ENCODE results near the gene RGS11.

Gene RGS11

DNA sequence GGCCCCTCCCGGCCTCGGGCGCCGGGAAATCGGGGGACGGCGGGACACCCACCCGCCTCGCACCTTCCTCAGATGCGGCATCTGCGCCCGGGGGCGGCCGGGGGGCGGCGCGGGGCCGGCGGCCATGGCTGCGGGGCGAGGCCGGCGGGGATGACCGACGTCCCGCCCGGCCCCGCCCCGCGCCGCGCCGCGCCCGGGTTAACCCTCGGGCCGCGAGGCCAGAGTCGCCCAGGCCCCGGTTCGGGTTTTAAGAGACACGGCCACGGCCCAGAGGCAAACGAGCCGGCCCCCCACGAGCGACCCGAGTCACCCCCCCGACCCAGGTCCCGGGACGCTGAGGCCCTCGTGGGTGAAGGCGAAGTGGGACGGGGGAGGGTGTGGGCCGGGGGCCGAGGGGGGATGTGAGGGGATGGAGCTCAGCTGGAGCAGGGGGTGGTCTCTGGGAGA is at the start of gene RGS11:
Gene RGS11 (minus strand): TSS at position 159 of the 447 bp plus-strand sequence. CDS start 33 bp downstream, at position 126.
- no peak for DNase-seq

DNA sequence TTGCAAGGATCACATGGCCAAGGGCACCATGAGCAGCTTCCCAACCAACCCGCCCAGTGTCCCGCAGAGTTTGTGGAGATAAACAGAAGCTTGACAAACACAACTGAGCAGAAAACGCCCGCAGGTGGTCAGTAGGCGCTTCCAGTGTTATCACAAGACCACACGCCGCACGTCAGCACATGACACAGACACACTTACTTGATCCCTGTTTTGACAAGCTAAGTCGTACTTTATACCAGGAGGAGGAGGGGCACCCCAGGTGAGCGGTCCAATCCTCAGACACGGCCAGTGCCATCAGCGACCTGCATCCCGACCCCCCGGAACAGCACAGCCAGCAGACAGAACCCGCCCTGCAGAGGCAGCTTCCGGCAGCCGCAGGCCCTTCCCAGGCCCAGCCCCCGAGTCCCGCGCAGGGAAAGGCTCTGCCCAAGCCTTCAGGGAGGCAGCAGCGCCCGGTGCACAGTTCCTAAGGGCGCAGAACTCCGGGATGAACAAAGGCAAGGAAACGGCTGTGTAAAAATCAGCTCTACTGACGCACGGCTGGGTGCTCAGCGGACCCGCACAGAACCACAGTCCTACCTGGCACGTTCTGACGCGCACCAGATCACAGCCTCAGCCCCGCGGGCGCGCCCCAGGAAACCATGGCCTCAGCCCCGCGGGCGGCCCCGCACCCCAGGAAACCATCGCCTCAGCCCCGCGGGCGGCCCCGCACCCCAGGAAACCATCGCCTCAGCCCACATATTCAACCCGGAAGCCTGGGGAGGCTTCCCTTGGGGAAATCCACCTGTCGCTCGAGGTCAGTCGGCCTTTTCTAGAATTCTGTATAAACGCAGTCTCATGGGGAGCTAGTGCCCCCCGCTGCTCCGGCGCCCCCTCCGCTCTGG is 48.9 kb upstream of the RGS11 start:
- peak; percentile 76 for DNase-seq

DNA sequence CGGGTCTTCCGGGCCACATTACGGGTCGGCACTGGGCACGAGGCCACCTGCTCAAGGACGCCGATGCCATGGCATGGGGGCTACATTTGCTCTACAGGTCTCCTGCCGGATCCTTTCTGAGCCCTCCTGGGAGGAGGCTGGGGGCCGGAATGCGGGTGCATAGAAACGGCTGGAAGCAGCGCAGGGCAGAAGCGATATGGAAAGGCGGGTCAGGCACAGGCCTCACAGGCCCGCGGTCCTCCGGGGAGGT is 48.4 kb upstream of the RGS11 start:
- DNase-seq, result no peak

DNA sequence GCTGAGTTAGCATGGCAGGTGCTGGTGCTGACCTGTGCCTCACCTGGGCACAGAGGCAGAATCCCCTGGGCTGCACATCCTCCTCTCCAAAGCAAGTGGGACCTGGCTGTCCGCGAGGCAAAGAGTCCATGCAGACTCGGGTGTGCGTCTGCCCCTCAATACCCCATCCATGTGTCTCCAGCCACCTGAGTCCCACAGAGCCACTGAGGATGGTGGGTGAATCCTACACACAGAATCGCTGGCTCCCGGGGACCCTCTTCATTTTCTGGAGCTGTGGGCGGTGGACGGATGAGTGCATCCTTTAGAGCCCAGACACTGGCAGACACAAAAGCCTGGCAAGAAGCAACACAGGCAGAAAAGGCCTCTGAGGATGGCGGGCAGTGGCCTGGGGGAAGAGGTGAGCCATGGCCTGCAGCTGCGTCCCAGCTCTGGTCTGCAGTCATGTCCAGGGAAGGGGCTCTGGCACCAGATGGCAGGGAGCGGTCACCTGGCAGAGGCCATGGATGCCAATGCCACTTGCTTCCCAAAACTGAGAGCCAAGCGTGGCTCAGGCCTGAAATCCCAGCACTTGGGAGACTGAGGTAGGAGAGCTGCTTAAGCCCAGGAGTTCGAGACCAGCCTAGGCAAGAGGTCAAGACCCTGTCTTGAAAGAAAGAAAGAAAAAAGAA is 46.9 kb upstream of the RGS11 start:
- no peak for DNase-seq

DNA sequence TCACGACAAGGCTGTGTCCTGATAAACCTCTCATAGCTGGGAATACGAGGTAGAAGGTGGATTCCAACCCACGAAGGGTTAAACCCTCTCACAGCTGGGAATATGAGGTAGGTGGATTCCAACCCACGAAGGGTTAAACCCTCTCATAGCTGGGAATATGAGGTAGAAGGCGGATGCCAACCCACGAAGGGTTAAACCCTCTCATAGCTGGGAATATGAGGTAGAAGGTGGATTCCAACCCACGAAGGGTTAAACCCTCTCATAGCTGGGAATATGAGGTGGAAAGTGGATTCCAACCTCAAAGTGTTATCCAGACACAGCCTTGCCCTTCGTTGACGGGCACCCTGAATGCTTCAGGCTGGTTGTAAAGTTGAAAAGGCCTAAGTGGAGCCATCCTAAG is 45.8 kb upstream of the RGS11 start:
- DNase-seq, result no peak

DNA sequence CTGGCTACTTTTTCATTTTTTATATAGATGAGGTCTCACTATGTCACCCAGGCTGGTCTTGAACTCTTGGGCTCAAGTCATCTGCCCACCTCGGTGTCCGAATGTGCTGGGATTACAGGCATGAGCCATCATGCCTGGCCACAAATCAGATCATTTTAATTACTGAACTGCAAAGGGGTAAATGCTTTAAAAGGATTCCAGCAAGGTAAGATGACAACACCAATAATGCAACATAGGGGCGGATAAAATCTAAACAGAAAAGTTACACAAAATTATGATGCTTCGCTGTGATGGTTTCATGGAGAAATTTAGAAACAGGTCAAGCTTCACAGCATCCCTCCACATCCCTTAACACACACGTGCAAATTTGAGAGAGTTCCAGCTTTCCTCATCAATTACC is 44.5 kb upstream of the RGS11 start:
- DNase-seq, result no peak

DNA sequence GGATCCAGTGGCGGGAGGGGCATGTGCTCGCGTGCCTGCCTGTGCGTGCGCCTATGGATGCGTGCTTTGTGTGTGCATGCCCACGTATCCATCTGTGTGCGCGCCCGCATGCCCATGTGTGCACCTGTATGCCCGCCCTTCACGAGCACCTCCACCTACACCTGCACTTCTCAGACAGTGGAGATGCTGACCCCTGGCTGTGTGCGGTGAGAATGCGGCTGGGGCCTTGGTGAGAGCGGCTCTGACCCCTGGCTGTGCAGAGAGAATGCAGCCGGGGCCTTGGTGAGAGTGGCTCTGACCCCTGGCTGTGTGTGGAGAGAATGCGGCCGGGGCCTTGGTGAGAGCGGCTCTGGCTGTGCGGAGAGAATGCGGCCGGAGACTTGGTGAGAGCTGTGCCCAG is 42.9 kb upstream of the RGS11 start:
- no peak for DNase-seq

DNA sequence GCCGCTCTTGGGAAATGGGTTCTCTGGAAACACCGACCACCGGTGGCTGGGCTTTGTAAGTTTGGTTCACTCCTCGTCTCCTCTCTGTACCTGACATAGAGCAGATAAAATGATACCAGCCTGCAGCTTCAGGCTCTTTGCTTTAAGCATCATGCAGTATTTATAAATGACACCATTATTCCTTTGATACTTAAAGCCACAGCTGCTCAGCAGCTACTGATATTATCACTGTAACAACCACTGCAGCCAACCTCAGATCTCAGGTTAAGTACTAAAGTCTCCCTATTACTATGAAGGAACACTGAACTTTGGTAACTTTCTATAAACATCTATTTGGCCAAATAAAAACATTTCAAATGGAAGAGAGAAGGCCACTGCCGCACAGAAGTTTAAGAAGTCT is 41.8 kb upstream of the RGS11 start:
- DNase-seq, result no peak

DNA sequence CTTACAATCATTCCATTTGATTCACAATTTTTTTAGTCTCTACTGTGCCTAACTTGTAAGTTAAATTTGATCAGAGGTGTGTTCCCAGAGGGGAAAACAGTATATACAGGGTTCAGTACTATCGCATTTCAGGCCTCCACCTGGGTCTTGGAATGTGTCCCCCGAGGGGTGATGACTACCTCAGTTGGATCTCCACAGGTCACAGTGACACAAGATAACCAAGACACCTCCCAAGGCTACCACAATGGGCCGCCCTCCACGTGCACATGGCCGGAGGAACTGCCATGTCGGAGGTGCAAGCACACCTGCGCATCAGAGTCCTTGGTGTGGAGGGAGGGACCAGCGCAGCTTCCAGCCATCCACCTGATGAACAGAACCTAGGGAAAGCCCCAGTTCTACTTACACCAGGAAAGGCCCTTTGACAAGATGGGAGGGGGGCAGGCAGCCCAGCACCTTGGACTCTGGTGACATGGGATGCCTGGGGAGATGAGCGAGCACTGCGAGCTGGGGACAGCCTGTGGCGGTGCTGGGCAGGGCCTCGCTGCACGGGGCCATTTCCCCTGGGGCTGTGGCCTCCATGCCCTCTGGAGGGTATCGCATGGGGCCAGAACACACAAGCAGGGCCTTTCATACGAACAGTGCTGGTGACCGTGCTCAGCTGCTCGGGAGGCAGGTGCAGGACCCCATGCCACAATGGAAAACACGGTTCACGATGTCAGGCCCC is 41.2 kb upstream of the RGS11 start:
- DNase-seq, result no peak

DNA sequence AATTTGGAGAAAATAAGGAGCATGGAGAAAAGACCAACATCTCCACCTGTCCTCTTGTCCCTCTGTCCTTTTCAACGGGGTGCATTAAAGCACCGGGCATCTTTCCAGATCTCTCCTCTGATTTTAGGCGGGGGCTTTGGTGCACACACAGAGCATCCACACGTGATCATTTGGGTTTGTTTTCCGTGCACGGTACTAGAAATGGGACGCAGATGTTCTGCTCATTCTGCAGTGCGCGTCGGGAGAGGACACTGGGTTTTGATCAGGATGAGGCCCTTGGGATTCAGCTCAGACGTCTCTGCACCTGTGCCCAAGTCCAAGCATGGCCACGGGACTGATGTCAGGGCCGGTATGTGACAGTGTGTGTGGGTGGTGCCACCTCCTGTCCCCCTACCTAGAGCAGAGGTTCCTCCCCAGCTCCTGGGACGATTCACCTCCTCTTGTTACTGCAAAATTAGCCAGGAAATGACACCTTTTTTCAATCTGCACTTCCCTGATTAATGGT is 39.1 kb upstream of the RGS11 start:
- no peak for DNase-seq

DNA sequence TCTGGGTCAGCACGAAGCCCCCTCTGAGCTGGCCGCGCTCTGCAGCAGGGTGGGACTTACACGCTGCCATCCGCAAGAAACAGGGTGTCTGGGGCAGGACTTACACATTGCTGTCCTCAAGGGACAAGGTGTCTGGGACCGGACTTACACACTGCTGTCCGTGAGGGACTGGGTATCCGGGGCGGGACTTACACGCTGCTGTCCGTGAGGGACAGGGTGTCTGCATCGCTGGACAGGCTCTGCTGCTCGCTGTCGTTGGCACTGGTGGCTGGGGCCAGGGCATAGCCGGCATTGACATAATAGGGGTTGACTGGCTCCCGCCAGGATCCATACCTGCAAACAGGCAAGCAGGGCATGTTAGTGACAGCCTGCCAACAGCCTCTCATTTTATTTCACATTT is 38.6 kb upstream of the RGS11 start:
- DNase-seq, result no peak

DNA sequence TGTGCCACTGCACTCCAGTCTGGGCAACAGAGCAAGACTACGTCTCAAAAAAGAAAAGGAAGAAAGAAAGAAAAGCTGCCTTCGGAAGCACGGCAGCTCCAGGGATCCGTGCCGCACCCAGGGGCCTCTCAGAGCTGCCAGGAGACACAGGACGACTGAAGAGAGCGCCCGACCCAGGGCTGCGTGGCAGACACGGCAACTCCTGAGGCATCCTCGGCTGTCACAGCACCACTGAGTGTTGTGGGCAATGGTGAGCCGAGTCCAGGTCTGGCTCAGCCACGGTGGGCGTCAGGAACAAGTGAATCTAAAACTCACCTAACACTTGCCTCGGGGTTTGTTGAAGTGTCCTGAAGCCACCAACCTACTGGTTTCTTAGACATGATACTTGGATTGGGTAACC is 36.0 kb upstream of the RGS11 start:
- DNase-seq, result no peak

DNA sequence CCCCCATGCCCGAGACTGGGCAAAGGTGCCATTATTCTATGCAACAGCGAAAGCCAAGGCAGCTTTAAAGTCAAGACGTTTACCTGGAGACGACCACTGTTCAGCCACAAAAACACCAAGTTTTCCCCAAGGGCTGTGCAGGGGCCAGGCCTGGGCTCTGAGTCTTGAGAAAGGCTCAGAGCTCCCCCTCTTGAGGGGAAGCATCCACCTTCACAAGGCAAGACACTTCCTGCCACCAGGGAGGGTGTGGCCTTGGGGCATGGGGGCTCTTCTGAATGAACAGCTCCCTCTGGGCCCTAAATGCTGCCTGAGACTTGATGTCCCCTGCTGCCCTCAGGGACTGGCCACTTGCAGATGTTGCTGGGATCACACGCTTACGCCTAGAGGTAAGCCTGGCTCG is 33.7 kb upstream of the RGS11 start:
- no peak for DNase-seq

DNA sequence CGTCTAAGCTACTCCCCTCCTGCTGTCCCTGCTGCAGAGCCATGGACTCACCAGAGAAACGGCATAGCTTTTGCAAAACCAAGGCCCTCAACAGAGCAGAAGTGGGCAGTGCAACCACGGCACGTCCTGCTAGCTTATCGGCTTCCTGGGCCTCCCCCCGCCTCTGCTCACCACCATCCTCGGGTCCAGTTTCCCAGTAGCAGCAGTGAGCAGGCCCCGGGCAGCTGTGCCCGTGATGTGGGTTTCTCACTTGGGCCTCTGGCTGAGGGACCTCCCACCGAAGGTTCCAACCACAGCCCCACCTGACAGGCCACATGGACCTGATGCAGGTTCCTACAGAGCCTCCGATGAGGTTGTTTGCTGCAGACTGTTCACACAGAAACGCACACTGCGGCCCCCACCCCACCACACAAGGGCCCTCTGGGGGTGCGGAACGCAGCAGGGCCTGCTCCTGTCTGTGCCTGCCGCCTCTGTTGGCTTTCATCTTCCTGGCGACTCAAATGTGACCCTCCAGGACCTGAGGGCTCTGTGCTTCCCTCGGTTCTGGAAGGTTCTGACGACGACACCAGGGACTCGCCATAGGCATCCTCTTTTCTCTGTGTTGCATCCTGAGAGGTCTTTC is 32.1 kb upstream of the RGS11 start:
- DNase-seq, result no peak

DNA sequence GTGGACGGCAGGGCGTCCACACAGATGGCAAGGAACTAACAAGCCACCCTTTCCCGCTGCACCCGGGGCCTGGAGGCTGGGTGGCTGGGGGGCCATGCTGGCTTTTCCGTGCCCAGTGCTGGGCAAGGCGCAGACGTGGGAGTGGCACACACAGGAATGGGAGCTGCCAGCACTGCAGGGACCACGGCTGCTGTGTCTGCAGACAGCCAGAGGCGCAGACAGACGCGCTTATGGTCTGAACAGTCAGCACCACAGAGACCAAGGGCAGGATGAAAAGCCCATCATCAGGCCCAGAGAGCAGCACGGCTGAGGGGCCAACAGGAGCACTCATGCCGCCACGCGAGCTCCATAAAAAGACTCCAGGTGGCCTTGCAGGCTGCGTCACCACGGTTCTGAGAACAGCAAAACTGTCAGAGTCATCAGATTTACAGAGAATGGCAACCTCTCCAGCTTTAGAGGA is 31.2 kb upstream of the RGS11 start:
- no peak for DNase-seq

DNA sequence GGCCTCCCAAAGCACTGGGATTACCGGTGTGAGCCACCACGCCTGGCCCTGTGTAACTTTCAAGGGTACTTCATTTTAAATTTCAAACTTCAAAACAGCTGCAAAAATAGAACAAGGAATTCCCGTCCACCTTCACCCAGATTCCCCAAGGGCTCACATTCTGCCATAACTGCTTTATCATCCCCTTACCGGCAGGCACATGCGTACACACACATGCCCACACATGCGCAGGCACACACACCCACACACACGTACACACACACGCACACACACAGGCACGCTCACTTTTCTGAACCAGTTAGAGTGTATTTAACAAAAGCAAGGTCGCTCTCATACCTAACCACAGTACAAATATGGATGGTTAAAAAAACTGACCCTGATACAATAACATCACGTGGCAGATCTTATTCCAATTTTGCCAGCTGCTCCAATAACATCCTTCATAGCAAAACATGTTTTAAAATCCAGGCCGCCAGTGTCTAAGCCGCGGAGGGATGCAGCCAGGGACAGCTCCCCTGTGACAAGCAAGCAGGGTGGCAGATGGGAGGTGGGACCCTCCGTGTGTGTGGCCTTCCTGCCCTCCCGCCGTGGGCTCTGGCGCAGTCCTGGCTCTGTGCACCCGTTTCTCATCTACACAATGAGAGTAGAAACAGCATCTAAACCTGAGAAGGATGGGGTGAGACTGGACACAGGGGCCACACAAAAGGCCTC is 30.3 kb upstream of the RGS11 start:
- DNase-seq, result no peak

DNA sequence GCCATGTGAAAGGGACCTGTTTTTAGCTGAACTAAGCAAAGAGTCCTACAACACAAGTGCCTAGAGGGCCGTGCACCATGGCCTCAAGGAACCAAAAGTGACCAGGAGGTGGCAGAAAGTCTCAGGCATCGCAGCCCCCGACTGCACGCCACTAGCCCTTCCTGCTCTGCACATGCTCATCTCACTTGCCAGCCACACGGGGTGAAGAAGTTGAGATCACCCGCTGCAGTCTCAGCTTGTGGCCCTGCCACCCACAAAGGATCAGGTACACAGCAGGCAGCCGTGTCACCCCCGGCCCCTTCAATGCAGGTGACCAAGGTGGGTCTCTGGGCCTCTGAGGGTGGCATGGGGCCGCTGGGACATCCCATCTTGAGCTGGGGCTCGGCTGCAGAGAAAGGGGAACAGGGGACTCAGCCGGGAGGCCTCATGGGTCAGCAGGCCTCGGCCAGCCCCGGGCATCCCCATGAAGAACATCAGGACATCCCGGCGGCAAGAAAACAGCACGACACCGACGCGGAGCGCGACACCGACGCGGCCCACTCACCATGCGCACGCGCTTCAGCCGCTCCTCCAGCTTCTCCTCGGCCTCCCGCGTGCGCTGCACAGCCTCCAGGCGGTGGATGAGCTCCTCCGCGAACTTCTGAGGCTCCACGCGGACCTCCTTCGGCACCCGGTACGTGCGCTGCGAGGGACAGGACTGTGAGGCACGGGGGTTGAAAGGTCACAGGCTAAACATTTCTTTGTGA is 28.2 kb upstream of the RGS11 start:
- DNase-seq, result no peak

DNA sequence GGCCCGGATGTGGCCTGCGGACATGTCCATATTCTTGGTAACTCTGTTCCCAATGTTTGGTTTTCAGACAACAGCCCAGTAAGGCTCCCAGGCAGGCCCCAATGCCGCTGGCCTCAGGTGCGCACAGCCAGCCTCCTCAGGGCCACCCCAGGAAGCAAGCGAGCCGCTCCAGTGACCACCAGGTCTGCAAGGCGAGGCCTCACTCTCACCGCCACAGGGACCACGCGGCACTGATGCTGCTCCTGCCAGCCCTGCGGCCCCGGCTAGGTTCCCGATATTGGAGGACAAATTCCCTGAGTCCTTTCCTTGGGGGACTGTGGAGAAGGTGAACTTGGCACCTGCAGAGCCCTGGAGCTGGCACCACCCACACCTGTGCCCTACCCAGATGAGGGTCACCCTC is 26.2 kb upstream of the RGS11 start:
- no peak for DNase-seq

DNA sequence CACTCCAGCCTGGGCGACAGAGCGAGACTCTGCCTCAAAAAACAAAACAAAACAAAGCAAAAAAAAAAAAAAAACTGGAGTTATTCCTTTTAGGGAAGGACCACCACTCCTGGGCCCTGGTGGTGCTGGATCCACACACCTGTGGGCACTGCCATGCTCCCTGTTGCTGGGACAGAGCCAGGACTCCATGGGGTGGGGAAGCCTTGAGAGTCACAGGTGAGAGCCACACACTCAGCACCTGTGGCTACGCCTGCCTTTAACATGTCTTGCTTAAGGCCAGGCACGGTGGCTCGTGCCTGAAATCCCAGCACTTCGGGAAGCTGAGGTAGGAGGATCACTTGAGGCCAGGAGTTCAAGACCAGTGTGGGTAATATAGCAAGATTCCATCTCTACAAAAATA is 25.5 kb upstream of the RGS11 start:
- DNase-seq, result no peak

DNA sequence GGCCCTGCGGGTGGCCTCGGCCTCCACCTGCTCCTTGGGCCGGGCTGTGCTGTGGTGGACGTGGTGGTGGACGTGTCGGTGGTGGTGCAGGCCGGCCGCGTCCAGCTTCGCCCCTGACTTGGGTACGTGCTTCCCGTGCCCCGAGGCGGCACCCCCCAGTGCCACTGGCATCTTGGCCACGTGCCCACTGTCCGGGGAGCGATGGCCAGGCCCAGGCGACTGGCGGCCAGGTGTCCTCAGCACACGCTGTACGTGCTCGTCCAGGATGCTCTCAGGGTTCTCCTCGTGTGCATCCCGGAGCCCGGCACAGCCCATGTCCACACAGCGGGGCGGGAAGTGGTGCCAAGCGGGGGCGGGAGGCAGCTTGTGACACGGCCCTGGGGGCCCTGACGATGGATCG is 22.1 kb upstream of the RGS11 start:
- no peak for DNase-seq

DNA sequence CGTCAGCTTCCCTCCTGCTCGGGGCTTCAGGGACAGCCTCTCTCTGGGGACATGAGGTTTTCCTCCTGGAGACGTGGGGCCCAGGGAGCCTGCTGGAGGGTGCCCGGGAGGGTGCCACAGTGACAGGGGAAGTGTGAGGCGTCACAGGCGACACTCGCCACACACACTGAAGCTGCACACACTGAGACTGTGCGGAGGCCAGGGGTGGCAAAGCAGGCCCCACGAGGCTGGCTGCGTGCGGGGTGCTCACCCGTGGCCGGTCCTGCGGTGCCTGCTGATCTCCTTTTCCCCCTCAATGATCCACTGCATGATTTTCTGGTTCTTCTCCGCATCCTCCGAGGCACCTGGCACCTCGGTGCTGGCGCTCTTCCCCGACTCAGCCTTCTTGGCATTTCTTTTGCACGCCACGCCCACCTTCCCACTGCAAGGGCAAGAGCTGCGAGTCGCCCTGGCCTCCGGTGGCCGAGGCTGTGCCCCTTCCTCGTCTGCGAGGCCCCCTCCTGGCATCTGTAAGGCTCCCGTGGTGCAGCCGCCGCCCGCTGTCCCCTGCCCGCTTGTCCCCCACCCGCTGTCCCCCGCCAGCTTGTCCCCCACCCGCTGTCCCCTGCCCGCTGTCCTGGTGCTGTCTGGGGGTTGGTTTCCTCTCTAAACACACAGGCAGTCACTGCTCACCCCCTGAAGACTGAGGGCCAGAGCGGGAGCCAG is 21.2 kb upstream of the RGS11 start:
- no peak for DNase-seq

Measured in activated CD8-positive, alpha-beta memory T cell treated with anti-CD3 and anti-CD28 coated beads for 24 hours (primary cell).